Measurements from ENCODE around the gene ARHGAP10.
"Not testable (repeated sequence)": the region's sequence is repeated elsewhere in the genome, so short reads cannot be mapped to it uniquely, and the experiment has no call there.

Gene ARHGAP10

GRCh38 chr4:147853706-147854105 lies 121.8 kb downstream of the ARHGAP10 start:
- peak; percentile 77 for DNase-seq (ENCODE audit: low spot score)

GRCh38 chr4:147854154-147854553 lies 122.3 kb downstream of the ARHGAP10 start:
- DNase-seq (ENCODE audit: low spot score), result no peak

- no peak for DNase-seq (ENCODE audit: low spot score)
These were observed 123.7 kb downstream of the ARHGAP10 start for GRCh38 chr4:147855571-147856009.

GRCh38 chr4:147860960-147861359 lies 129.1 kb downstream of the ARHGAP10 start:
- no peak for DNase-seq (ENCODE audit: low spot score)

GRCh38 chr4:147862043-147862692 lies 130.3 kb downstream of the ARHGAP10 start:
- no peak for DNase-seq (ENCODE audit: low spot score)

- no peak for DNase-seq (ENCODE audit: low spot score)
These were observed 131.3 kb downstream of the ARHGAP10 start for GRCh38 chr4:147863111-147863747.

GRCh38 chr4:147863808-147864472 lies 132.1 kb downstream of the ARHGAP10 start:
- DNase-seq (ENCODE audit: low spot score), result no peak

GRCh38 chr4:147864607-147865006 lies 132.7 kb downstream of the ARHGAP10 start:
- DNase-seq (ENCODE audit: low spot score), result no peak

GRCh38 chr4:147865926-147866325 lies 134.0 kb downstream of the ARHGAP10 start:
- no peak for DNase-seq (ENCODE audit: low spot score)

- DNase-seq (ENCODE audit: low spot score), result peak; percentile 82
These were observed 134.8 kb downstream of the ARHGAP10 start for GRCh38 chr4:147866532-147867271.

GRCh38 chr4:147874109-147874508 lies 142.2 kb downstream of the ARHGAP10 start:
- no peak for DNase-seq (ENCODE audit: low spot score)

- DNase-seq (ENCODE audit: low spot score), result no peak
These were observed 145.5 kb downstream of the ARHGAP10 start for GRCh38 chr4:147877308-147877771.

- no peak for DNase-seq (ENCODE audit: low spot score)
These were observed 147.8 kb downstream of the ARHGAP10 start for GRCh38 chr4:147879676-147880075.

GRCh38 chr4:147880511-147880910 lies 148.6 kb downstream of the ARHGAP10 start:
- DNase-seq (ENCODE audit: low spot score), result no peak

- DNase-seq (ENCODE audit: low spot score), result no peak
These were observed 152.6 kb downstream of the ARHGAP10 start for GRCh38 chr4:147884536-147884935.

- not testable (repeated sequence) for DNase-seq (ENCODE audit: low spot score)
These were observed 153.3 kb downstream of the ARHGAP10 start for GRCh38 chr4:147885216-147885615.

- no peak for DNase-seq (ENCODE audit: low spot score)
These were observed 159.7 kb downstream of the ARHGAP10 start for GRCh38 chr4:147891476-147892115.

- no peak for DNase-seq (ENCODE audit: low spot score)
These were observed 167.6 kb downstream of the ARHGAP10 start for GRCh38 chr4:147899512-147899911.

GRCh38 chr4:147901388-147901787 lies 169.5 kb downstream of the ARHGAP10 start:
- DNase-seq (ENCODE audit: low spot score), result no peak

- DNase-seq (ENCODE audit: low spot score), result no peak
These were observed 170.0 kb downstream of the ARHGAP10 start for GRCh38 chr4:147901916-147902315.

- DNase-seq (ENCODE audit: low spot score), result no peak
These were observed 177.3 kb downstream of the ARHGAP10 start for GRCh38 chr4:147909225-147909624.

GRCh38 chr4:147910315-147910714 lies 178.4 kb downstream of the ARHGAP10 start:
- DNase-seq (ENCODE audit: low spot score), result no peak
